ENCODE measurements around the gene CUEDC1. TPM values are rescaled to one million over a fixed set of nuclear protein-coding genes. Genes with fewer than 3 reads are reported as not detected.
A peak's percentile ranks its signal among the peaks of the same experiment; 100 is the strongest.

The CUEDC1 gene
- total and polyA plus RNA-seq, 2 of the 13 experiments (the other 11 are each of a cell fraction or from before 2014, with no cell fraction given): 7.4 to 12.9 TPM

DNA sequence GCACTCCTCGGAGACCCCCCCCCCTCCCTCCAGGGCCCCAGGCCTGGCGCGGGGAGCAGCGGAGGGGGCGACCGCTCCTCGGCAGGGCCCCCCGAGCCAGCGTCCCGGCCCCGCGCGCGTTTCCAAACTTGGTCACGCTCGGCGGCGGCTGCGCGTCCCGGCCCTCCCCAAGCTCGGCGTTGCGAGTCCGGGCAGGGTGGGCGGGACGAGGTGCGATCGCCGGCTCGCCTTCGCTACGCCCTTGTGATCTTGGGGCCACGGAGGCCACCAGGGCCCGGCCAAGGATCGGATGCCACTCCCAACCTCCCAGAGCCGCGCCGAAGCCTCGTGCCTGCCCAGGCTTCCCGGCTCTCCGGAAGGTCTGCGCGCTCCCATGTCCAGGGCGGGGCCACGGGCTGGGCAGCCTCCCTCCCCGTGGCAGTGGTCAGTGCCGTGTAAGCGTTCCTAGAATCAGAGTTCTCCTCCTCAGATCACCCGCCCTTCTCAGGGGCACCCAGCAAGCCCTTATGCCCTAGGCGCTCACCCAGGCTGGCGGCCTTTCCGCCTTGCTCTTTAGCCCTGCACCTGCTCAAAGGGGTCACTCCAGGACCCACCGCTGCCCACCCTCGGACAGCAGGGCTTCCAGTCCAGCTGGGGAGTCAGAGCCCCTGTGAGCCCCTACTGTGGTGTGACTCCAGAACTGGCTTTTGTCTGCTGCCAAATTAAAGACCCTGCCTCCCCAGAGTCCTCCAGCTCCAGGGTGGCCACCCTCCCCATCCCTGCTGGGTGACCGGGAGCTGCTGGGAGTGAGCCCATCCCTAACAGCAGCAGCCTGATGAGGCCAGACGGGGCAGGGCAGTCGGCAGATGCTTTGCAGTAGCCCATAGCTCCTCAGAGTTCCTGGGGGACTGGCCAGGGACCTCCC lies 93.2 kb downstream of the CUEDC1 start (continued):
- TF ChIP-seq MZF1 (CRISPR knock-in tag; IDR thresholded peaks at IDR 0.05; ENCODE audit: borderline replicate concordance): peak; percentile 84; the same call in 1 of the 2 replicates
- TF ChIP-seq, protein P1, sequence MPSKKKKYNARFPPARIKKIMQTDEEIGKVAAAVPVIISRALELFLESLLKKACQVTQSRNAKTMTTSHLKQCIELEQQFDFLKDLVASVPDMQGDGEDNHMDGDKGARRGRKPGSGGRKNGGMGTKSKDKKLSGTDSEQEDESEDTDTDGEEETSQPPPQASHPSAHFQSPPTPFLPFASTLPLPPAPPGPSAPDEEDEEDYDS (CRISPR knock-in tag; IDR thresholded peaks at IDR 0.05): peak; percentile 82
- TF ChIP-seq TBL1XR1 (IDR thresholded peaks at IDR 0.05; ENCODE audit: borderline replicate concordance, low read length, partially characterized antibody): peak; percentile 46
- TF ChIP-seq JARID2 (CRISPR knock-in tag; IDR thresholded peaks at IDR 0.05; ENCODE audit: insufficient replicate concordance): peak; percentile 88
- no peak; the same call in 1 of the 2 replicates for TF ChIP-seq SMAD3 (CRISPR knock-in tag; IDR thresholded peaks at IDR 0.05)
- TF ChIP-seq ZSCAN9 (CRISPR knock-in tag; IDR thresholded peaks at IDR 0.05; ENCODE audit: borderline replicate concordance): peak; percentile 87
- TF ChIP-seq DNMT1 (CRISPR knock-in tag; IDR thresholded peaks at IDR 0.05): peak; percentile 72; the same call in 1 of the 2 replicates
- no peak for TF ChIP-seq SMYD3 (CRISPR knock-in tag; IDR thresholded peaks at IDR 0.05)
- 0 out of 2 replicates have a peak, but pooled peaks have one; percentile 33 for TF ChIP-seq KMT2B (CRISPR knock-in tag; IDR thresholded peaks at IDR 0.05)
- peak; percentile 88 for TF ChIP-seq ARNT2 (CRISPR knock-in tag; IDR thresholded peaks at IDR 0.05; ENCODE audit: low read depth)
- no peak; the same call in 1 of the 2 replicates for TF ChIP-seq ZNF136 (CRISPR knock-in tag; IDR thresholded peaks at IDR 0.05; ENCODE audit: low read depth)
- TF ChIP-seq GLI4 (CRISPR knock-in tag; IDR thresholded peaks at IDR 0.05; ENCODE audit: borderline replicate concordance): peak; percentile 74; the same call in 1 of the 2 replicates
- TF ChIP-seq ZNF143 (CRISPR knock-in tag; IDR thresholded peaks at IDR 0.05): peak; percentile 73
- TF ChIP-seq, protein P2, sequence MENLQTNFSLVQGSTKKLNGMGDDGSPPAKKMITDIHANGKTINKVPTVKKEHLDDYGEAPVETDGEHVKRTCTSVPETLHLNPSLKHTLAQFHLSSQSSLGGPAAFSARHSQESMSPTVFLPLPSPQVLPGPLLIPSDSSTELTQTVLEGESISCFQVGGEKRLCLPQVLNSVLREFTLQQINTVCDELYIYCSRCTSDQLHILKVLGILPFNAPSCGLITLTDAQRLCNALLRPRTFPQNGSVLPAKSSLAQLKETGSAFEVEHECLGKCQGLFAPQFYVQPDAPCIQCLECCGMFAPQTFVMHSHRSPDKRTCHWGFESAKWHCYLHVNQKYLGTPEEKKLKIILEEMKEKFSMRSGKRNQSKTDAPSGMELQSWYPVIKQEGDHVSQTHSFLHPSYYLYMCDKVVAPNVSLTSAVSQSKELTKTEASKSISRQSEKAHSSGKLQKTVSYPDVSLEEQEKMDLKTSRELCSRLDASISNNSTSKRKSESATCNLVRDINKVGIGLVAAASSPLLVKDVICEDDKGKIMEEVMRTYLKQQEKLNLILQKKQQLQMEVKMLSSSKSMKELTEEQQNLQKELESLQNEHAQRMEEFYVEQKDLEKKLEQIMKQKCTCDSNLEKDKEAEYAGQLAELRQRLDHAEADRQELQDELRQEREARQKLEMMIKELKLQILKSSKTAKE (CRISPR knock-in tag; IDR thresholded peaks at IDR 0.05; ENCODE audit: borderline replicate concordance): no peak; the same call in 1 of the 2 replicates
- TF ChIP-seq, protein P3, sequence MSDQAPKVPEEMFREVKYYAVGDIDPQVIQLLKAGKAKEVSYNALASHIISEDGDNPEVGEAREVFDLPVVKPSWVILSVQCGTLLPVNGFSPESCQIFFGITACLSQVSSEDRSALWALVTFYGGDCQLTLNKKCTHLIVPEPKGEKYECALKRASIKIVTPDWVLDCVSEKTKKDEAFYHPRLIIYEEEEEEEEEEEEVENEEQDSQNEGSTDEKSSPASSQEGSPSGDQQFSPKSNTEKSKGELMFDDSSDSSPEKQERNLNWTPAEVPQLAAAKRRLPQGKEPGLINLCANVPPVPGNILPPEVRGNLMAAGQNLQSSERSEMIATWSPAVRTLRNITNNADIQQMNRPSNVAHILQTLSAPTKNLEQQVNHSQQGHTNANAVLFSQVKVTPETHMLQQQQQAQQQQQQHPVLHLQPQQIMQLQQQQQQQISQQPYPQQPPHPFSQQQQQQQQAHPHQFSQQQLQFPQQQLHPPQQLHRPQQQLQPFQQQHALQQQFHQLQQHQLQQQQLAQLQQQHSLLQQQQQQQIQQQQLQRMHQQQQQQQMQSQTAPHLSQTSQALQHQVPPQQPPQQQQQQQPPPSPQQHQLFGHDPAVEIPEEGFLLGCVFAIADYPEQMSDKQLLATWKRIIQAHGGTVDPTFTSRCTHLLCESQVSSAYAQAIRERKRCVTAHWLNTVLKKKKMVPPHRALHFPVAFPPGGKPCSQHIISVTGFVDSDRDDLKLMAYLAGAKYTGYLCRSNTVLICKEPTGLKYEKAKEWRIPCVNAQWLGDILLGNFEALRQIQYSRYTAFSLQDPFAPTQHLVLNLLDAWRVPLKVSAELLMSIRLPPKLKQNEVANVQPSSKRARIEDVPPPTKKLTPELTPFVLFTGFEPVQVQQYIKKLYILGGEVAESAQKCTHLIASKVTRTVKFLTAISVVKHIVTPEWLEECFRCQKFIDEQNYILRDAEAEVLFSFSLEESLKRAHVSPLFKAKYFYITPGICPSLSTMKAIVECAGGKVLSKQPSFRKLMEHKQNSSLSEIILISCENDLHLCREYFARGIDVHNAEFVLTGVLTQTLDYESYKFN (CRISPR knock-in tag; conservative IDR thresholded peaks at IDR 0.05): peak; percentile 23; the same call in 1 of the 2 replicates
- TF ChIP-seq RAD51 (IDR thresholded peaks at IDR 0.05; ENCODE audit: borderline replicate concordance): no peak
- no peak for TF ChIP-seq MBD4 (IDR thresholded peaks at IDR 0.05; ENCODE audit: borderline replicate concordance, low read length)
- TF ChIP-seq, protein P4, sequence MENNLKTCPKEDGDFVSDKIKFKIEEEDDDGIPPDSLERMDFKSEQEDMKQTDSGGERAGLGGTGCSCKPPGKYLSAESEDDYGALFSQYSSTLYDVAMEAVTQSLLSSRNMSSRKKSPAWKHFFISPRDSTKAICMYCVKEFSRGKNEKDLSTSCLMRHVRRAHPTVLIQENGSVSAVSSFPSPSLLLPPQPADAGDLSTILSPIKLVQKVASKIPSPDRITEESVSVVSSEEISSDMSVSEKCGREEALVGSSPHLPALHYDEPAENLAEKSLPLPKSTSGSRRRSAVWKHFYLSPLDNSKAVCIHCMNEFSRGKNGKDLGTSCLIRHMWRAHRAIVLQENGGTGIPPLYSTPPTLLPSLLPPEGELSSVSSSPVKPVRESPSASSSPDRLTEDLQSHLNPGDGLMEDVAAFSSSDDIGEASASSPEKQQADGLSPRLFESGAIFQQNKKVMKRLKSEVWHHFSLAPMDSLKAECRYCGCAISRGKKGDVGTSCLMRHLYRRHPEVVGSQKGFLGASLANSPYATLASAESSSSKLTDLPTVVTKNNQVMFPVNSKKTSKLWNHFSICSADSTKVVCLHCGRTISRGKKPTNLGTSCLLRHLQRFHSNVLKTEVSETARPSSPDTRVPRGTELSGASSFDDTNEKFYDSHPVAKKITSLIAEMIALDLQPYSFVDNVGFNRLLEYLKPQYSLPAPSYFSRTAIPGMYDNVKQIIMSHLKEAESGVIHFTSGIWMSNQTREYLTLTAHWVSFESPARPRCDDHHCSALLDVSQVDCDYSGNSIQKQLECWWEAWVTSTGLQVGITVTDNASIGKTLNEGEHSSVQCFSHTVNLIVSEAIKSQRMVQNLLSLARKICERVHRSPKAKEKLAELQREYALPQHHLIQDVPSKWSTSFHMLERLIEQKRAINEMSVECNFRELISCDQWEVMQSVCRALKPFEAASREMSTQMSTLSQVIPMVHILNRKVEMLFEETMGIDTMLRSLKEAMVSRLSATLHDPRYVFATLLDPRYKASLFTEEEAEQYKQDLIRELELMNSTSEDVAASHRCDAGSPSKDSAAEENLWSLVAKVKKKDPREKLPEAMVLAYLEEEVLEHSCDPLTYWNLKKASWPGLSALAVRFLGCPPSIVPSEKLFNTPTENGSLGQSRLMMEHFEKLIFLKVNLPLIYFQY (CRISPR knock-in tag; IDR thresholded peaks at IDR 0.05; ENCODE audit: borderline replicate concordance): no peak; the same call in 1 of the 2 replicates

Data from HepG2 (cell line).